A549 (cell line): ENCODE results near the gene C1orf35. TPM values are rescaled to one million over a fixed set of nuclear protein-coding genes. Genes with fewer than 3 reads are reported as not detected.

ENCODE experiments used
- ATAC-seq, 2 experiments: fragments of 200-7000 bp in 1 of 2; fragments of >200 bp in 1 of 2; cut with Nextera tagmentation in 1 of 2; cut with Tn5 transposase in 1 of 2; 3 replicates each; pipeline versions ENCODE4 v1.8.0 to v1.9.1; 2018 to 2020; ENCODE audit warnings: mild to moderate bottlenecking in 1 of 2, moderate library complexity in 1 of 2
- CTCF ChIA-PET: fragments of 300-600 bp; sonication (Branson Sonifier 250); formaldehyde crosslinking; extraction: SDS; loops from one replicate; lab custom pipeline; 2021; ENCODE audit warnings: antibody characterized with exemption, inconsistent platforms; lab: Yijun Ruan, JAX
- POLR2A ChIA-PET: fragments of 350-600 bp; formaldehyde crosslinking; extraction: SDS; loops from one replicate; lab custom pipeline; 2021; ENCODE audit warnings: antibody characterized with exemption, inconsistent platforms; lab: Yijun Ruan, JAX
- DNase-seq, 2 experiments: peaks; one replicate each; pipeline versions ENCODE4 v3.0.0 to v3.0.0-alpha.2; 2011 to 2016; ENCODE audit warnings: low read depth in 1 of 2, low spot score in 1 of 2
- FAIRE-seq: peaks from 2 replicates; lab custom pipeline; 2011; peaks lifted over from hg19 to GRCh38; lab: Jason Lieb, UNC
- H3K27ac ChIP-seq, 2 experiments: fragments of >200 bp; sonication (Bioruptor Twin); formaldehyde crosslinking; 3 replicates each; pipeline ENCODE4 v1.5.1; 2016 to 2017
- H3K4me1 ChIP-seq: fragments of >200 bp; sonication (Bioruptor Twin); formaldehyde crosslinking; 3 replicates; pipeline ENCODE4 v1.6.1; 2016
- H3K4me2 ChIP-seq: fragments of >200 bp; sonication (Bioruptor Twin); formaldehyde crosslinking; 3 replicates; pipeline ENCODE4 v1.6.1; 2016
- H3K4me3 ChIP-seq: fragments of >200 bp; sonication (Bioruptor Twin); formaldehyde crosslinking; 3 replicates; pipeline ENCODE4 v1.5.1; 2016
- H3K9me3 ChIP-seq: fragments of >200 bp; sonication (Bioruptor Twin); formaldehyde crosslinking; 3 replicates; pipeline ENCODE4 v1.6.1; 2016
- CHD4 ChIP-seq: fragments of 200-600 bp; sonication (generic); IDR thresholded peaks from 2 replicates; pipeline ENCODE4 v1.6.1; 2016; ENCODE audit warnings: antibody characterized with exemption, mild to moderate bottlenecking, borderline replicate concordance
- FOSB ChIP-seq: fragments of 250-450 bp; sonication (Bioruptor Pico); IDR thresholded peaks from 2 replicates; pipeline ENCODE4 v1.5.0; 2020; ENCODE audit warnings: mild to moderate bottlenecking, moderate library complexity
- FOXS1 ChIP-seq: fragments of 250-450 bp; sonication (Bioruptor Pico); IDR thresholded peaks from 2 replicates; pipeline ENCODE4 v1.5.0; 2020; ENCODE audit warnings: mild to moderate bottlenecking, moderate library complexity
- KDM1A ChIP-seq: fragments of 200-600 bp; sonication (generic); IDR thresholded peaks from 2 replicates; pipeline ENCODE4 v1.6.1; 2016; ENCODE audit warnings: low read depth, mild to moderate bottlenecking
- MAFK ChIP-seq: fragments of 450-650 bp; IDR thresholded peaks from 2 replicates; pipeline ENCODE4 v1.6.1; 2014; ENCODE audit not compliant: partially characterized antibody
- POLR2A ChIP-seq: IDR thresholded peaks from 2 replicates; pipeline ENCODE4 v1.6.1; 2012; ENCODE audit warnings: mild to moderate bottlenecking, low read length
- RARB ChIP-seq: fragments of 250-450 bp; sonication (Bioruptor Pico); IDR thresholded peaks from 2 replicates; pipeline ENCODE4 v1.8.0; 2021; ENCODE audit warnings: mild to moderate bottlenecking, moderate library complexity
- SMC3 ChIP-seq: fragments of >200 bp; sonication (Bioruptor Twin); formaldehyde crosslinking; IDR thresholded peaks from 3 replicates; pipeline ENCODE4 v1.6.1; 2018; ENCODE audit warnings: inconsistent platforms
- WGBS: methylation state at CpG from one replicate; pipeline ENCODE4 v1.1.6; 2017; ENCODE audit errors: missing lambda C conversion rate; 5-methylcytosine and 5-hydroxymethylcytosine counted together
- polyA plus RNA-seq, 4 experiments: library from polyadenylated mRNA; depleted of rRNA in 3 of 4; stranded (reverse); fragments of >200 nt; fragmentation: RNase III in 1 of 4; extraction: RNeasy Plus Mini Kit Qiagen cat#74134 plus additional on column Dnase treatment in 1 of 4; gene quantifications; 2 replicates in 3 of 4; 3 replicates in 1 of 4; pipeline ENCODE4 v1.2.3, GENCODE V29; 2011 to 2017
- TF ChIP-seq, protein P1 (sequence below): fragments of 250-450 bp; sonication (Bioruptor Pico); IDR thresholded peaks from 2 replicates; pipeline ENCODE4 v1.5.0; 2020; ENCODE audit warnings: low read depth, mild to moderate bottlenecking, moderate library complexity
- TF ChIP-seq, protein P2 (sequence below): fragments of 450-650 bp; IDR thresholded peaks from 2 replicates; pipeline ENCODE4 v1.6.1; 2014; ENCODE audit warnings: antibody characterized with exemption
- TF ChIP-seq, protein P3 (sequence below): fragments of 200-600 bp; sonication (generic); IDR thresholded peaks from 2 replicates; pipeline ENCODE4 v1.6.1; 2016; ENCODE audit warnings: antibody characterized with exemption, mild to moderate bottlenecking, moderate library complexity

The C1orf35 gene
- polyA plus RNA-seq, 2 of the 4 experiments (the other 2 are of a cell fraction) = 9.8 to 28.9 TPM

DNA sequence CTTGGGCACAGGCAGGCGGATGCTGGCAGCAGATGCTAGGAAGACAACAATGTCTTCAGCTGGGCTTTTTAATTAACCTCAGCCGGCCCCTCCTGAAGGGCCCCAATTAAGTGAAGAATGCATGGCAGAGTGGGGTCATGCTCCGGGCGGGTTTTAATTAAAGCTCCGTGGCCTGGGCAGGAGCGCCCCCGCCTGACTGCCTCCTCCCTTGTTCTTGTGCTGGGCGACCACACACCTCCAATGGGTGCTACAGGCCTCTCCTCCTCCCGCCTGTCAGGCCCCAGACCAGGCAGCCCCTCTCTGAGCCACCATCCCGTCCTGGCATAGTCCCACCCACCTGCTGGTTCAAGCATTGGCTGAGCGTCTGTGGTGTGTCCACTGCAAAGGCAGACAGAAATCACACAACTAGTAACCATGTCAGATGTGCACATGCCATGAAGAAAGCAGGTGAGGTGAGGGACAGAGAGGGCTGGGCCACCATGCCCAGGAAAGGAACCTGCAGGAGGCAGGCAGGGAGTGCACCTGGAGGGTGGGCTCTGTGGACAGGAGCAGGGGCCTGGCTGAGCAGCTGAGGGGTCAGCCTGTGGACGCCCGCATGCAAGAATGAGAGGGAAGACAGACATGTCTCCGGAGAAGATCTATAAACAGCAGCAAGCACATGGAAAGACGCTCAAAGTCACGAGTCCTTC, 29.1 kb downstream of the C1orf35 start (continued):
- TF ChIP-seq, protein P1, sequence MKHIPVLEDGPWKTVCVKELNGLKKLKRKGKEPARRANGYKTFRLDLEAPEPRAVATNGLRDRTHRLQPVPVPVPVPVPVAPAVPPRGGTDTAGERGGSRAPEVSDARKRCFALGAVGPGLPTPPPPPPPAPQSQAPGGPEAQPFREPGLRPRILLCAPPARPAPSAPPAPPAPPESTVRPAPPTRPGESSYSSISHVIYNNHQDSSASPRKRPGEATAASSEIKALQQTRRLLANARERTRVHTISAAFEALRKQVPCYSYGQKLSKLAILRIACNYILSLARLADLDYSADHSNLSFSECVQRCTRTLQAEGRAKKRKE (CRISPR knock-in tag) = no peak

DNA sequence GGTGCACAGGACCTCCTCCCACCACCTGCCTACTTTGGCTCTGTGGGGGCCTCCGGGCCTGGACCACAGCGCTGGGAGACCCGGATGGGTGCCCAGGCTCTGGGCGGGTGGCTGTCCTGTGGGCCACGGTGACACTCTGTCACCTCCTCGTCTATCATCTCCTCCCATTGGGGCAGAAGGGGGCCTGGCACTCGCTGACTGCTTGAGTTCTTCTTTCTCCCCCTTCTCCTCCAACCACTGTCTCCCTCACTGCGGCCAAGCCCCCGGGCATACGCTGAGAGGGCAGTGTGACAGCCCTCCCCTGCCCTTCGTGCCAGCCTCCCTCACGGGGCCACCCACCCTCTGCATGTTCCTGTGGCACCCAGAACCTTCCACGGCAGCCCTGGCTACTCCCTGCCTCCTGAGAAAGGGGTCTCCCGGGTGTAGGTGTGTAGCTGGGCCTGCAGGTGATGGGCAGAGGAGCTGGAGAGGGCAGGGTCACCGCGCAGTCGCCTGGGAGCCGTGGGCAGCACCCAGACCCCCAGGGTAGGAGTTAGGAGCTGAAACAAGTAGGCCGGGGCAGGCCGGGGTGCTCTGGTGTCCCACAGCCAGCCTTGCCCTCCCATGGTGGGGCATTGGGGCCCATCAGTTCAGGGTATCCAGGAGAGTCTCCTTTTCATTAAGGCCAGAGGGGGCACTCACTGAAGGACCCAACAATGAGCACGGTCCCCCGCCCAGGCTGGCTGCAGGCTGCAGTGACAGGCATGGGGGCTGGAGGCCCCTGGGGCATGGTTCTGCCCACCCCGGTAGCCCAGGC, 29.9 kb downstream of the C1orf35 start:
- Histone ChIP-seq H3K4me3 (no peak overlapping the region), H3K4me2 (no peak overlapping the region), H3K27ac (no peak overlapping the region), H3K9me3 (no peaks in the 10 kb centered on the region), H3K4me1 (no peaks in the 10 kb centered on the region)
- TF ChIP-seq FOXS1 (CRISPR knock-in tag) = no peak
- 0 out of 2 replicates have a peak, but pooled peaks have one; percentile 9 for TF ChIP-seq POLR2A
- WGBS = 76% methylated on average over 19 of the region's 23 CpGs
- DNase-seq (no peak), ATAC-seq (peak in 1 of 2 experiments; percentile 9; a peak in 3 of 6 replicates), FAIRE-seq (no peak)
- ChIA-PET POLR2A (interaction anchor here (1.1 kb wide), 1 partner anchor 9 kb away, joined by 4 read pairs; the partner anchor contains the start of gene ARF1), CTCF (interaction anchor here (0.8 to 1.7 kb wide), 6 partner anchors 11 to 74 kb away, joined by 3 to 10 read pairs (median 4); no protein-coding TSS in a partner anchor)

DNA sequence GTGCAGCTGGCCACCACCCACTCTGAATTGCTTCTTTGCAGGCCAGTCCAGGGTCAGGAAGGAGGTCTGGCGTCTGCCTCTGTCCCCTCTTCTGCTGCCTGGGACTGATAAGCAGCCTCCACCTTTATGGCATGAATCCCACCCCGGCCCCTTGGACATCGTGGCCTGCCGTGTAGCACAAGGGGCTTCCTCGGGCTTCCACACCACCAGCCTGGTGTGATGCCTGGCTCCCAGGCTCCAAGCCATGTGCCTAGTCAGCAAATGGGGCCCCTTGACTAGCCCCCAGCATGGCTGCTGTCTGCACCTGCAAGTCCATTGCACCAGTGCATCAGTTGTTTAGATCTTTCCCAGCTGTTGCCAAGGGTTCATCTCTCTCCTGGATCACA, 30.5 kb downstream of the C1orf35 start:
- Histone ChIP-seq H3K4me1 (no peaks in the 10 kb centered on the region), H3K4me3 (no peak overlapping the region), H3K9me3 (no peaks in the 10 kb centered on the region), H3K4me2 (no peak overlapping the region), H3K27ac (no peak overlapping the region)
- FAIRE-seq (no peak), DNase-seq (no peak), ATAC-seq (no peak; a peak in 3 of 6 replicates)
- CTCF ChIA-PET = interaction anchor here (1.4 to 1.5 kb wide), 2 partner anchors 58 to 69 kb away, joined by 3 to 10 read pairs; no protein-coding TSS in a partner anchor
- TF ChIP-seq, protein P2, sequence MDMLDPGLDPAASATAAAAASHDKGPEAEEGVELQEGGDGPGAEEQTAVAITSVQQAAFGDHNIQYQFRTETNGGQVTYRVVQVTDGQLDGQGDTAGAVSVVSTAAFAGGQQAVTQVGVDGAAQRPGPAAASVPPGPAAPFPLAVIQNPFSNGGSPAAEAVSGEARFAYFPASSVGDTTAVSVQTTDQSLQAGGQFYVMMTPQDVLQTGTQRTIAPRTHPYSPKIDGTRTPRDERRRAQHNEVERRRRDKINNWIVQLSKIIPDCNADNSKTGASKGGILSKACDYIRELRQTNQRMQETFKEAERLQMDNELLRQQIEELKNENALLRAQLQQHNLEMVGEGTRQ = no peak
- TF ChIP-seq, protein P3, sequence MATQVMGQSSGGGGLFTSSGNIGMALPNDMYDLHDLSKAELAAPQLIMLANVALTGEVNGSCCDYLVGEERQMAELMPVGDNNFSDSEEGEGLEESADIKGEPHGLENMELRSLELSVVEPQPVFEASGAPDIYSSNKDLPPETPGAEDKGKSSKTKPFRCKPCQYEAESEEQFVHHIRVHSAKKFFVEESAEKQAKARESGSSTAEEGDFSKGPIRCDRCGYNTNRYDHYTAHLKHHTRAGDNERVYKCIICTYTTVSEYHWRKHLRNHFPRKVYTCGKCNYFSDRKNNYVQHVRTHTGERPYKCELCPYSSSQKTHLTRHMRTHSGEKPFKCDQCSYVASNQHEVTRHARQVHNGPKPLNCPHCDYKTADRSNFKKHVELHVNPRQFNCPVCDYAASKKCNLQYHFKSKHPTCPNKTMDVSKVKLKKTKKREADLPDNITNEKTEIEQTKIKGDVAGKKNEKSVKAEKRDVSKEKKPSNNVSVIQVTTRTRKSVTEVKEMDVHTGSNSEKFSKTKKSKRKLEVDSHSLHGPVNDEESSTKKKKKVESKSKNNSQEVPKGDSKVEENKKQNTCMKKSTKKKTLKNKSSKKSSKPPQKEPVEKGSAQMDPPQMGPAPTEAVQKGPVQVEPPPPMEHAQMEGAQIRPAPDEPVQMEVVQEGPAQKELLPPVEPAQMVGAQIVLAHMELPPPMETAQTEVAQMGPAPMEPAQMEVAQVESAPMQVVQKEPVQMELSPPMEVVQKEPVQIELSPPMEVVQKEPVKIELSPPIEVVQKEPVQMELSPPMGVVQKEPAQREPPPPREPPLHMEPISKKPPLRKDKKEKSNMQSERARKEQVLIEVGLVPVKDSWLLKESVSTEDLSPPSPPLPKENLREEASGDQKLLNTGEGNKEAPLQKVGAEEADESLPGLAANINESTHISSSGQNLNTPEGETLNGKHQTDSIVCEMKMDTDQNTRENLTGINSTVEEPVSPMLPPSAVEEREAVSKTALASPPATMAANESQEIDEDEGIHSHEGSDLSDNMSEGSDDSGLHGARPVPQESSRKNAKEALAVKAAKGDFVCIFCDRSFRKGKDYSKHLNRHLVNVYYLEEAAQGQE = no peak
- no peak for TF ChIP-seq FOSB
- TF ChIP-seq SMC3 = no peak
- TF ChIP-seq CHD4 = no peak
- TF ChIP-seq MAFK = peak; percentile 42
- TF ChIP-seq RARB = no peak
- no peak for TF ChIP-seq KDM1A
- TF ChIP-seq, all 56 proteins: peak for 1
- POLR2A ChIA-PET = no interaction called here
- 54% methylated on average over 4 of the region's 5 CpGs for WGBS
